ENCODE data around the gene VIT.

VIT gene, protein sequence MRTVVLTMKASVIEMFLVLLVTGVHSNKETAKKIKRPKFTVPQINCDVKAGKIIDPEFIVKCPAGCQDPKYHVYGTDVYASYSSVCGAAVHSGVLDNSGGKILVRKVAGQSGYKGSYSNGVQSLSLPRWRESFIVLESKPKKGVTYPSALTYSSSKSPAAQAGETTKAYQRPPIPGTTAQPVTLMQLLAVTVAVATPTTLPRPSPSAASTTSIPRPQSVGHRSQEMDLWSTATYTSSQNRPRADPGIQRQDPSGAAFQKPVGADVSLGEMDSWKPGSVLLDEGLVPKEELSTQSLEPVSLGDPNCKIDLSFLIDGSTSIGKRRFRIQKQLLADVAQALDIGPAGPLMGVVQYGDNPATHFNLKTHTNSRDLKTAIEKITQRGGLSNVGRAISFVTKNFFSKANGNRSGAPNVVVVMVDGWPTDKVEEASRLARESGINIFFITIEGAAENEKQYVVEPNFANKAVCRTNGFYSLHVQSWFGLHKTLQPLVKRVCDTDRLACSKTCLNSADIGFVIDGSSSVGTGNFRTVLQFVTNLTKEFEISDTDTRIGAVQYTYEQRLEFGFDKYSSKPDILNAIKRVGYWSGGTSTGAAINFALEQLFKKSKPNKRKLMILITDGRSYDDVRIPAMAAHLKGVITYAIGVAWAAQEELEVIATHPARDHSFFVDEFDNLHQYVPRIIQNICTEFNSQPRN

DNA sequence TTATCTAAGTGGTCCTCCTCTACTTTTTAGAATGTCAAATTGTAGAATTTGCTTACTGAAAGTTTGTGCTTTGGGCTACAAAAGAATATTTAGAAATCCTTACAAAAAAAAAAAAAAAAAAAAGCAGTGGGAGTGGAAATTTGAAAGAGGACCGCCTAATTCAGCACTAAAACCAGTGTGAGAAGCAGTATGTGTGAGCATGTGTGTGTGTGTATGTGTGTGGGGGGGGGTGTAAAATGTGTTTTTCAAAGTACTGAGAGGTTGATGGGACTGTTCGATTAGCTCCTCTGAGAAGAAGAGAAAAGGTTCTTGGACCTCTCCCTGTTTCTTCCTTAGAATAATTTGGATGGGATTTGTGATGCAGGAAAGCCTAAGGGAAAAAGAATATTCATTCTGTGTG is at the start of gene VIT:
Gene VIT (plus strand): TSS at position 175 of the 400 bp plus-strand sequence. CDS start 19,664 bp downstream, outside the sequence.
- no peak for TF ChIP-seq POLR2A (IDR thresholded peaks at IDR 0.05; ENCODE audit: low read depth, low read length)
- DNase-seq (ENCODE audit: insufficient read length, low spot score) (no peak), FAIRE-seq (no peak)

DNA sequence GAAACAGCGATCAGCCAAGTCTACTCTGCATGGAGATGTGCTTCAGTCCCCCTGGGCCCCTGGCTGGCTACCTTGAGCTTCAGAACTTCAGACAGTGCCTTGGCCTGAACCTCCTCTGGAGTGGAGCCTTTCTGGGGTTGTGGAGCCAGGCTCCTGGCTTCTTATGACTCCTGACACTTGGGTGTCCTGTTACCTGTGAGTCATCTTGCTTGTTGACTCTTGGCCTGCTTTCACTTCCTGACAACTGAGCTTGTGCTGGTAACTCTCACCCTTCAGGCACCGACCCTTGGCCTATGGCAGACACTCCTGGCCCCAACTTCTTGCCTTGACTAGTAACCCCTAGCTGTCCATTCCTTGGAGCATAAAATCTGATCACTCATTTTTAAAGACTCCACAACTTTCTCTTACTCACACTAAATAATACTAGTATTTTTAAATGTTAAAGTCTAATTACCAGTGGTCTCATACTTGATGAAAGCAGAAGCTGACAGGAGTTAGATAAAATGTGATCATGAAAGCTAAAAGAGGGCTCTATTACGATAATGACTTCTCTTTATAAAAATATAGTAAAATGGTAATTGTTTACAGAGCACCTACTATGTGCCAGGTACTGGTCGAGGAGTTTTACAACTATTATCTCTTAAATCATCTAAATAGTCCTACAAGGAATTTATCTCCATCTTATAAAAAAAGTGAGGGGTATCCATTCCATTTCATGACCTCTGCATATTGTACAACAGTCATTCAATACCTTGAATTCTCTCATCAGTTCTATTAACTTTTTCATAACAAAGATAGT is 46.3 kb upstream of the VIT start:
- no peak for TF ChIP-seq POLR2A (IDR thresholded peaks at IDR 0.05; ENCODE audit: low read depth, low read length)
- peak; percentile 48 for DNase-seq (ENCODE audit: insufficient read length, low spot score)
- FAIRE-seq = peak; percentile 98

DNA sequence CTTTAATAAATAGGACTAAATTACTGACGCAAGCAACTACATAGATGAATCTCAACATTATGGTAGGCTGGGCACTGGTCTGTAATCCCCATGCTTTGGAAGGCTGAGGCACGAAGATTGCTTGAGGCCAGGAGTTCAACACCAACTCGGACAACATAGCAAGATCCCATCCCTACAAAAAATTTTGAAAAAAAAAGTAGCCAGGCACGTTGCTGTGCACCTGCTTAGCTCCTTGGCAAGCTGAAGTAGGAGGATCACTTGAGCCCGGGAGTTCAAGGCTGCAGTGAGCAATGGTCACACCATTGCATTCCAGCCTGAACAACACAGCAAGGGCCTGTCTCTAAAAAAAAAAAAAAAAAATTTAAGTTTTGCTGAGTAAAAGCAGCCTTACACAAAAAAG is 43.4 kb upstream of the VIT start:
- TF ChIP-seq POLR2A (IDR thresholded peaks at IDR 0.05; ENCODE audit: low read depth, low read length) = no peak
- FAIRE-seq (no peak), DNase-seq (ENCODE audit: insufficient read length, low spot score) (no peak)

DNA sequence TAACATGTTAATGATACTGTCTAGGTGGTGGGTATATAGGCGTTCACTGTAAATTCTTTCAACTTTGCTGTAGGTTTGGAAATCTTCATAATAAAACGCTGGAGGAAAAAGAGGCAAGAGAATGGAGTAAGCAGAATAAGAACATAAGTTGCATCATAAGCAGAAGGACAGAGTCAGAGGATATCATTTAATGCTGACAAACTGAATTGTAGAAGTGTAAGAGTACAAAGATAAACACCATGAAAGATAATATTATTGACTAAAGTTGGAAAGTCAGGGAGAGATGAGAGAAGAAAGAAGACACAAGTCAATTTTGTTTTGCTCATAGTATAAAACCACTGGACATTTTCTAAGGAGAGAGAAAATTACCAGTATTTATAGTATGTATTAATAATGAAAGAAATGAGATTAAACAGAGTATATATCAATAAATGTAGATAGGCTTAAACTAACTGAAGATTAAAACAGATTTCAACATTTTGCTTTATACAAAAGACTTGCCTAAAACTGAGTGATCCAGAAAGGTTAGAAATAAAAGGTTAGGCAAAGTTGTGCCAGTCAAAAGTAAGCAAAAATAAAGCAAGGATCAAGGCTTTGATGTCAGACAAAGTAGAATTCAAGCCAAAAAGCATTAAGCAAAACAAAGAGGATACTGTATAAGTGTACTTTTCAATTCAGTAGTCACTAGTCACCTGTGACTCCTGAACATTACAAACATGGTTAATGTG is 42.4 kb upstream of the VIT start:
- DNase-seq (ENCODE audit: insufficient read length, low spot score) = no peak
- no peak for TF ChIP-seq POLR2A (IDR thresholded peaks at IDR 0.05; ENCODE audit: low read depth, low read length)
- peak; percentile 6 for FAIRE-seq

DNA sequence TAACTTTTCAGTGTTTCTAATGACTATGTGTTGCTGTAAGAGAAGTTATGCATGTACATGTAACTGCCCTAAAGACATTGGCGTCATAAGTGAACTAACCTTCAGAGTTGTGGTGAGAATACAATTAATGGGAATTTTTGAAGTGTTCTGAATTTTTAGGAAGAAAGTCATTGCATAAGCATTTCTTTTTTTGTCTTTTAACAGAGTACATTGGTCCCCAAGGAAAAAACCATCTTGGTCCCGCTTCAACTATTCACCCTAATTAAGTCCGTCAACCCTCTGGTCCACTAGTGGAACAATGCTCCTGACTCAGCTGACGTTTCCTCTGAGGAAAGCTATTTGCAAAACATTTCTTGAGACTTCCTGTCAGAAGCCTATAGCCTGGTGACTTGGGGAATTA is 41.1 kb upstream of the VIT start:
- FAIRE-seq (peak; percentile 82), DNase-seq (ENCODE audit: insufficient read length, low spot score) (peak; percentile 19)
- no peak for TF ChIP-seq POLR2A (IDR thresholded peaks at IDR 0.05; ENCODE audit: low read depth, low read length)

DNA sequence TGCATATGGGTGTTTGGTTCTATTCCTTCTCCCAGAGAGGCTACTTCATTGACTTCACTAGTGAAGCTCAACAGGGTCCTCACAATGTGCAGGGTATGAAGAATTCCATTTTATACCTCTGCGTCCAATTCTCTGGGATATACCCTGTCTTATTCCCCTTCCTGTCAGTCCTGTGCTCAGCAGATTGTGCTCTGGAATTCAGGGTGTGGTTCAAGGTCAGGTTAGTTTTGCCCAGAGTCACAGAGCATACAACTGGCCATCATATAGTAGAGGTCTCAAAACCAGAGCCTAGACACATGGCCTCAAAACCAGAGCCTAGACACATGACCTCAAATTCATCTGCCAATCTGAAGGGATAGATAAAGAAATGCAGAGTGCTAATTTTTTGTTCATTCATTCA is 38.8 kb upstream of the VIT start:
- TF ChIP-seq POLR2A (IDR thresholded peaks at IDR 0.05; ENCODE audit: low read depth, low read length) = no peak
- DNase-seq (ENCODE audit: insufficient read length, low spot score) = no peak
- FAIRE-seq = no peak

DNA sequence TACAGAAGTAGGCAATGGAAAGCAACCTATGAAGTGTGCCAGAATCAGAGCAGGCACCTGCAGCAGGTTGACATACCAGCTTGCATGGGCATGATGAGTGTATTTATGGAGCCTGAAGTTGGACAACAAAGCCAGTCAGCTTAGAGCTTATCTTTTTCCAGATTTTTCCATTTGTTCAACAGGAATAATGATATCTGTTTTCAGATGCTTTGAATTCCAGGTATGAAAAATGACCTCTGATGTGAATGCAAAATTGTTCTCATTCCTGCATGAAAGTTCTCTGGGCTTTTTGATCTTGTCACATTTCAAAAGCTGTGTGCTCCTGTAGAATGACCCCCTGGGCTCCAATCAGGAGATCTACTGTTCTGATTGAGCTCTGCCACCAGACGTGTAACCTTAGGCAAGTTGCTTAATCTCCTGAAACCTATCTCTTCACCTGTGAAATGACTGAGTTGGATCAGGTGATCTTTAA is 38.2 kb upstream of the VIT start:
- TF ChIP-seq POLR2A (IDR thresholded peaks at IDR 0.05; ENCODE audit: low read depth, low read length) = no peak
- no peak for FAIRE-seq
- no peak for DNase-seq (ENCODE audit: insufficient read length, low spot score)

DNA sequence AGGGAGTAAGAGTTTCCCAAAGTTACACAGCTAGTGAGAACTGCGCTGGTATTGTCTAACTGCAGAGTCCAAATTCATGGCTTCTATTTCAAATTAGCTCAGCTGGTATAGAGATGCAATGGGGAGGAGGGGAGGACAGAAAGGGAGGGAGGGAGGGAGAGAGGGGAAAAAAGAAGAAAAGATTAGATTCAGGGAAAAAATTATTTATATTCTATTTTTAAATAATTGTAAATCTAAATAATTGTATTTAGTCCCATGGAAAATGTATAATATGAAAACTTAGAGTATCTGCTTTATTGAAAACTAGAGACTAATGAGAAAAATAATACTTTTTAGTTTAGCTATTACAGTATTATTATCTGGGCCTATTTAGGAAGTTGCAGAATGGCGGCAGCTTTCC is 37.3 kb upstream of the VIT start:
- no peak for TF ChIP-seq POLR2A (IDR thresholded peaks at IDR 0.05; ENCODE audit: low read depth, low read length)
- DNase-seq (ENCODE audit: insufficient read length, low spot score) (no peak), FAIRE-seq (no peak)

DNA sequence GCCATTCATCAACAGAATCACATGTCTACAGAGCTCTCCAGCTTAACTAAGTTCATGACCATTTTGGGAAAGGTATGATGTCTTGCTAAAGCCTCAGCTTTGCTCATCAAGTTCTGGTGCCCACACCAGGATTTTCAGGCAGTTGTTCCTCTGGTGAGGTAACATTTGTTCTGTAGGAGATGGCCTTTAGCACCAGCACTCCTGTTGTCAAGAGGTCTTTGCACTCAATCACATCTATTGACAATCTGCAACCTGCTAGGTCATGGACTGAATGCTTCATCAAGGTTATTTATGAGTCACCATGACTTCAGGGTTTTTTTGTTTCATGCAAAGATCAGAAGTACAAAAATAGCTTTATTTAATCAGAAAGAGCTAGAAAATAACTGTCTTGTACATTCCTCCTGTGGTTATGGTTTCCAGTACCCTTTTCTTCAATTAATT is 36.6 kb upstream of the VIT start:
- DNase-seq (ENCODE audit: insufficient read length, low spot score) (no peak), FAIRE-seq (no peak)
- no peak for TF ChIP-seq POLR2A (IDR thresholded peaks at IDR 0.05; ENCODE audit: low read depth, low read length)

DNA sequence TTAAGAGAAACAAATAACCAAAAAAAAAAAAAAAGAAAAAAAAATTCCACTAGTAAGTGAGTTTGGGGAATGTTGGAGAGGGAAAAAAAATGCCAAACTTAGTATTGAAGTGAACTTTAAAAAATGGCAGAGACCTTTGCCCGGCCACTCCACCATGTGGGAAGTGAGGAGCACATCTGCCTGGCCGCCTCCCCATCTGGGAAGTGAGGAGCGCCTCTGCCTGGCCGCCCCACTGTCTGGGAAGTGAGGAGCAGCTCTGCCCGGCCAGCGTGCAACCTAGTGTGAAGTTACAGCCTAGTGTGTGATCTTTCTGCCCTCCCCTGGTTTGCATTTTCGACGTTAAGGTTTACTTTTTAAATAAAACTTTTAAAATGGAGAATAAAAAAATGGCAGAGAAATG is 33.9 kb upstream of the VIT start:
- DNase-seq (ENCODE audit: insufficient read length, low spot score) (no peak), FAIRE-seq (no peak)
- no peak for TF ChIP-seq POLR2A (IDR thresholded peaks at IDR 0.05; ENCODE audit: low read depth, low read length)

DNA sequence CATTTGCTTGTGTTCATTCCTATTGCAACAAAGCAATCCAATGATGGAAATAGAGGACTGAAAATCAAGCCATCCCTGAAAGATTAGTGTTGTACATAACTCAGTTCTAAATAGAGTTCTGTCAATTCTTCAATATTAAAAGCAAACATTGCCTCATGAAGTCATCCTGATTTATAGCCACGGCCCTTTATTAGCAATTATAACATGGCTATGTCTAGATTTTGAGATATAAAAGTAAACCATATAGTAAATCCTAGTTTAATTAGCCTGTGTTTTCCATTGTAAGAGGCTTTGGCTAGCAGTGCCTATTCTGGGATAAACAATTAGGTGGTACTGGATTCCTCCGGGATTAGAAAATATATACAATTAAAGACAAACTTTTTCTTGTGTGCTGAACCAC is 33.2 kb upstream of the VIT start:
- DNase-seq (ENCODE audit: insufficient read length, low spot score) = no peak
- no peak for FAIRE-seq
- TF ChIP-seq POLR2A (IDR thresholded peaks at IDR 0.05; ENCODE audit: low read depth, low read length) = no peak

DNA sequence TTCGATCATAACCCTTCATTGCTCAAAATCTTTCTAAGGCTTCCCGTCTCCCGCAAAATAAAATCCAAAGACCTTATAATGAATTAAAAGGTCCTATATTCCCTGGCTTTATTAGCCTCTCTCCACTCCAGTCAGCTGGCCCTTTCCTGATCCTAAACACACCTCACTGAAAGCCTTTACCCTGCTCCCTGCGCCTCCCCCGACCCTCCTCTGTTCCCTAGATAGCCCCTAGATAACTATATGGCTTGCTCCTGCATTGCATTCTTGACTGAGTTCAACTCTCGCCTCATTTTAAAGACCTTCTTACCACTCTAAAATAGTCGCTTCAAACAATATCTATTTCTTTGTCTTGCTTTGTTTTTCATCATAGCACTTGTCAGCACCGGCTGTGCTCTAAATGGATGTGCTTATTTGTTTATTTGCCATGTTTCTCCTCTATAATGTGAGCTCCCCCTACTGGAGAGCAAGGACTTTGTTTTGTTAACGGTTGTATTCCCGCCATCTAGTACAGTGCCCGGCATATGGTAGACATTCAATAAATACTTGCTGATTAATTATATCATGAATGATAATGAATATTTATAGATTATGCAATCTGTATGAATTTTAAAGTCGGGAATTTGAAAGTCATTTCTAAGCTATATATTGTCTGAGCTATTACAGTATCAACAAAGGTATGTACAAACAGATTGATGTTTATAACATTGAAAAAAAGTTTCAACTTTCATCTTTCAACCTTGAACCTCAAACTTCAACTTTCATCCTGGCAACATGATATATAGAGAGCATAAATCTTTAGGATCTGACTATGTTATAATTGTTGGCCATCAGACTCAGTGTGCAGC is 32.4 kb upstream of the VIT start:
- no peak for DNase-seq (ENCODE audit: insufficient read length, low spot score)
- TF ChIP-seq POLR2A (IDR thresholded peaks at IDR 0.05; ENCODE audit: low read depth, low read length) = no peak
- FAIRE-seq = peak; percentile 79

DNA sequence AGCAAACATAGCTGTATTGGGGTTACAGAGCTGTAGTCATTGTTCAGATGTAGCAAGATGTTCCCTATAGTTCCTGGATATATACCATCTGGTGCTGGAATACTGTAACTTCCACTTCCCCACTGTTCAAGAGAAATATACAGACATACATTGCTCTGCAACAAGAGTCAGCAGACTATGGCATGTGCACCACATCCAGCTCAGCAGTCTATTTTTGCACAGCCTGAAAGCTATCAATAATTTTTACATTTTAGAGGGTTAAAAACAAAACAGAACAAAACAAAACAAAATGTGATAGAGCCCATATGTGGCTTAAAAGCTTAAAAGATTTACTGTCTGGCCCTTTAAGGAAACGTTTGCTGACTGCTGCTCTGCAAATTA is 31.8 kb upstream of the VIT start:
- no peak for FAIRE-seq
- DNase-seq (ENCODE audit: insufficient read length, low spot score) = no peak
- TF ChIP-seq POLR2A (IDR thresholded peaks at IDR 0.05; ENCODE audit: low read depth, low read length) = no peak
